Neural progenitor cell (in vitro differentiated cells): ENCODE measurements around the gene PROS1.

Experiments used
- CTCF ChIP-seq: fragments of 200-600 bp; sonication (generic); IDR thresholded peaks from 2 replicates; pipeline ENCODE4 v1.5.1; 2017; ENCODE audit warnings: antibody characterized with exemption, mild to moderate bottlenecking
- EZH2 ChIP-seq: fragments of 200-600 bp; sonication (generic); IDR thresholded peaks from 2 replicates; pipeline ENCODE4 v1.6.1; 2017; ENCODE audit warnings: antibody characterized with exemption, mild to moderate bottlenecking, moderate library complexity

DNA sequence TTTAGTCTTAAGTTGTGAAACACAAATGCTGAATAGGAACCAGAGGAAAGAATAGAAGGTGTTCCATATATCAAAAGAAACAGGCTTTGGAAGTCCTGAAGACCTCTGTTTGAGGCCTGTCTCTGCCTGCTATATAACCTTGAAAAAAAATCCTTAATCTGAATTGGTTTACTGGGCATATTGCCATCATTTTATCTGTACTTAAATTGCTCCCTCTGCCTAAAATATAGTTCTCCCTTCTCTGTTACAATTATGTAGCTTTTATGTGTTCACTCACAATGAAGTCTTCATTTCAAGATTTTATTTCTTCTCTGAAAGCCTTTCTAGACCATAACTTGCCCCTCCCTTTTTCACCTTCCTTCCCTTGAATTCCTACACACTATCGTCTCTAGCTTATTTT is 27.5 kb upstream of the PROS1 start:
- TF ChIP-seq EZH2 (no peak), CTCF (no peak)
